HepG2 (cell line): ENCODE results near the gene USP2. TPM values are rescaled to one million over a fixed set of nuclear protein-coding genes. Genes with fewer than 3 reads are reported as not detected.

ENCODE experiments used
- ATAC-seq: fragments of 200-7000 bp; cut with Tn5 transposase; 3 replicates; pipeline ENCODE4 v1.9.1; 2020; ENCODE audit warnings: mild to moderate bottlenecking, moderate library complexity
- BruUV-seq: library from RNA; stranded (reverse); fragments of 400-500 nt; replicated peaks from 2 replicates; lab custom pipeline; 2021; lab: Mats Ljungman, UMichigan
- CTCF ChIA-PET: fragments of 300-600 bp; formaldehyde crosslinking; extraction: SDS; loops from one replicate; lab custom pipeline; 2021; ENCODE audit warnings: low total read pairs, inconsistent platforms, low intra/inter-chr PET ratio; lab: Yijun Ruan, JAX
- POLR2A ChIA-PET: fragments of 350-600 bp; sonication (Branson Sonifier 250); formaldehyde crosslinking; loops from one replicate; lab custom pipeline; 2020; ENCODE audit warnings: antibody characterized with exemption, inconsistent platforms; lab: Yijun Ruan, JAX
- DNase-seq: peaks from one replicate; pipeline ENCODE4 v3.0.0-alpha.2; 2015; ENCODE audit warnings: low spot score
- FAIRE-seq: peaks from 3 replicates; lab custom pipeline; 2011; peaks lifted over from hg19 to GRCh38; lab: Jason Lieb, UNC
- H2AFZ ChIP-seq: one replicate; pipeline ENCODE4 v1.6.1; 2011; ENCODE audit warnings: low read length, inconsistent platforms
- H3K27ac ChIP-seq: fragments of 300-600 bp; 3 replicates; pipeline ENCODE4 v1.8.0; 2011; ENCODE audit warnings: mixed run types, mild to moderate bottlenecking, mixed read lengths, low read length, inconsistent platforms; ENCODE audit not compliant: insufficient read depth; ENCODE audit errors: extremely low read length
- H3K27me3 ChIP-seq, 2 experiments: fragments of 200-600 bp in 1 of 2; 2 replicates in 1 of 2; 3 replicates in 1 of 2; pipeline versions ENCODE4 v1.6.0 to v1.8.0; 2011; ENCODE audit warnings: low read length in 2 of 2, mild to moderate bottlenecking in 2 of 2, moderate library complexity in 2 of 2, inconsistent platforms in 1 of 2; ENCODE audit not compliant: insufficient read depth in 2 of 2, control insufficient read depth in 1 of 2
- H3K36me3 ChIP-seq, 2 experiments: fragments of 200-600 bp in 1 of 2; replicated peaks in 1 of 2; 2 replicates in 1 of 2; 3 replicates in 1 of 2; pipeline versions ENCODE4 v1.5.1 to v1.8.0; 2011; ENCODE audit warnings: low read length in 2 of 2, inconsistent platforms in 1 of 2; ENCODE audit not compliant: insufficient read depth in 2 of 2, control insufficient read depth in 1 of 2
- H3K4me1 ChIP-seq: 2 replicates; pipeline ENCODE4 v1.5.1; 2012; ENCODE audit warnings: low read length, inconsistent platforms; ENCODE audit not compliant: insufficient read depth
- H3K4me2 ChIP-seq: 2 replicates; pipeline ENCODE4 v1.6.0; 2011; ENCODE audit warnings: low read depth, low read length, inconsistent platforms
- H3K4me3 ChIP-seq, 3 experiments: fragments of 200-600 bp in 1 of 3; sonication (generic), shearing (Covaris generic) in 1 of 3; replicated peaks in 1 of 3; 2 replicates each; pipeline ENCODE4 v1.5.1; 2011 to 2016; ENCODE audit warnings: low read length in 3 of 3, inconsistent platforms in 2 of 3, low read depth in 2 of 3, mild to moderate bottlenecking in 2 of 3, control low read depth in 1 of 3, mixed read lengths in 1 of 3; ENCODE audit not compliant: insufficient read depth in 1 of 3
- H3K79me2 ChIP-seq: one replicate; pipeline ENCODE4 v1.6.1; 2011; ENCODE audit warnings: low read length, inconsistent platforms; ENCODE audit not compliant: insufficient read depth
- H3K9ac ChIP-seq: 2 replicates; pipeline ENCODE4 v1.6.0; 2011; ENCODE audit warnings: mild to moderate bottlenecking, low read depth, low read length, inconsistent platforms; ENCODE audit not compliant: insufficient read depth
- H3K9me3 ChIP-seq: 2 replicates; pipeline ENCODE4 v1.5.1; 2012; ENCODE audit warnings: mild to moderate bottlenecking, low read length
- H4K20me1 ChIP-seq: 2 replicates; pipeline ENCODE4 v1.6.0; 2011; ENCODE audit warnings: inconsistent platforms, mild to moderate bottlenecking, low read length, moderate library complexity; ENCODE audit not compliant: insufficient read depth
- HNRNPL ChIP-seq: fragments of 200-400 bp; formaldehyde crosslinking; IDR thresholded peaks from 2 replicates; pipeline ENCODE4 v1.6.1; 2017; ENCODE audit warnings: mild to moderate bottlenecking, low read depth, low read length
- PCBP1 ChIP-seq: fragments of 200-400 bp; formaldehyde crosslinking; IDR thresholded peaks from 2 replicates; pipeline ENCODE4 v1.6.1; 2017; ENCODE audit warnings: mild to moderate bottlenecking, low read depth, low read length, borderline replicate concordance
- ZFX ChIP-seq: sonication (generic); formaldehyde crosslinking; IDR thresholded peaks from 2 replicates; pipeline ENCODE4 v1.4.0; 2020; ENCODE audit warnings: mild to moderate bottlenecking, low read depth, missing genetic modification reagents, moderate library complexity
- ZNF263 ChIP-seq: sonication (generic); formaldehyde crosslinking; IDR thresholded peaks from 2 replicates; pipeline ENCODE4 v1.4.0; 2020; ENCODE audit warnings: missing genetic modification reagents
- ZNF350 ChIP-seq: sonication (generic); formaldehyde crosslinking; IDR thresholded peaks from 2 replicates; pipeline ENCODE4 v1.4.0; 2020; ENCODE audit warnings: mild to moderate bottlenecking, low read depth, missing genetic modification reagents, borderline replicate concordance
- ZNF362 ChIP-seq: sonication (generic); formaldehyde crosslinking; IDR thresholded peaks from 2 replicates; pipeline ENCODE4 v1.4.0; 2020; ENCODE audit warnings: missing genetic modification reagents, mild to moderate bottlenecking, borderline replicate concordance
- WGBS: methylation state at CpG from one replicate; pipeline ENCODE4 v1.1.6; 2017; ENCODE audit warnings: low lambda C conversion rate; 5-methylcytosine and 5-hydroxymethylcytosine counted together
- in situ Hi-C: cut with HindIII; loops from 2 replicates; pipeline ENCODE4 v1.10.0; 2017; ENCODE audit warnings: low pct_unique_long_range_greater_than_20kb; ENCODE audit not compliant: extremely low pct_ligation_motif_present
- intact Hi-C: fragments of 100-400 bp; cut with micrococcal nuclease; formaldehyde crosslinking; loops from one replicate; pipeline ENCODE4 v1.10.0; 2022; ENCODE audit not compliant: unreplicated experiment
- polyA plus RNA-seq, 8 experiments: library from polyadenylated mRNA; depleted of rRNA in 3 of 8; stranded (reverse) in 7 of 8; unstranded in 1 of 8; fragments of >200 nt; fragmentation: Illumina TruSeq in 4 of 8; extraction: Trizol in 4 of 8; gene quantifications; 2 replicates each; pipeline versions ENCODE4 v1.2.1 to v1.2.3, GENCODE V29; 2011 to 2016; ENCODE audit warnings: low read depth in 4 of 8, missing spikeins in 1 of 8, mixed read lengths in 1 of 8; ENCODE audit not compliant: insufficient read depth in 1 of 8
- total RNA-seq, 5 experiments: library from RNA; depleted of rRNA; stranded (reverse); fragments of >200 nt; fragmentation: Illumina TruSeq; extraction: Trizol; gene quantifications; 2 replicates each; pipeline ENCODE4 v1.2.3, GENCODE V29; 2016; ENCODE audit warnings: low read depth in 1 of 5

The USP2 gene
- total and polyA plus RNA-seq, 2 of the 13 experiments (the other 11 are each of a cell fraction or from before 2014, with no cell fraction given), result 2.5 to 6.0 TPM

DNA sequence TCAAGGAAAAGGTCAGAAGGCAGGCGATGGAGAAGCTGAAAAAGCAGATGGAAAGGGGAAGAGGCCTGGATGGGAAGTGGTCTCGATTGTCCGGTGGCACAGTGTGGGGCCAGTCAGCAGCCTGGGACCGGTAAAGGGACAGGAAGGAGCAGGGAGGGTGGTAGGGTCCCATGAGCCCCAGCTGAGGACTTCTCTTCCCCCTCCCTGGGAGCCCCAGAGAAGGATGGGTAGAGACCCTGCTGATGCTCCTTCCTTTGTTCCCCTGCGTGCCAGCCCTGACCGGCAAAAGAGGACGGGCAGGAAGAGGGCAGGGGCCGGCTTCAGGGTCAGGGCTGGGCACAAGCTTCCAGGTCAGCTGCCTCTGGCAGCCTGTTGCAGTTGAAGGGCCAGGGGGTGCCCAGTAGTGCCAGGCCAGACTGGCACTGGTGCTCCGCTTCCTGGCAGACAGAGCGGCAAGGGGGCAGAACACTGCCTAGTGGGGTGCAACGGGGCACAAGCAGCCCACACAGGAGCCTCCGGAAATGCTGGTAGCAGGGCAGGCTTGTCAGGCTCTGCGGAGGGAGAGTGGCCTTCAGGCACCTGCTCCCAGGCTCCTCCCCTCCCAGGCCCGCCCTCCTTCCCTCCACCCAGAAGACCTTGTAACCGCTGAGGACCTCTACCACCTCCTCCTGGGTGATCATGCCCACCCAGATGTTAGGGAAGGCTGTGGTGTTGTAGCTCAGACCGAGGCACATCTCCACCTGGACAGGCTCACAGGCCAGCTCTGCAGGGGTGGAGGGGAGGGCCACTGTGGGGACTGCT is 40.1 kb downstream of the USP2 start:
- peak overlapping the region in 2 of 3 experiments; percentile 57 to 79; a peak in 2 of 6 replicates for H3K4me3 ChIP-seq
- H3K27me3 ChIP-seq, result peaks cover 2 to 56% of the 10 kb centered on the region in 2 experiments; a peak in 4 of 5 replicates
- ChIA-PET CTCF (interaction anchor here (1.6 kb wide), 1 partner anchor 32 kb away, joined by 12 read pairs; no protein-coding TSS in a partner anchor), POLR2A (interaction anchor here (0.7 to 3.2 kb wide), 5 partner anchors 28 to 220 kb away, joined by 3 to 31 read pairs (median 5); partner anchors contain the start of genes HINFP and USP2)
- ATAC-seq (peak; percentile 14), FAIRE-seq (no peak), DNase-seq (no peak)
- H2AFZ ChIP-seq, result no peak overlapping the region
- no TSS peak for BruUV-seq
- H3K79me2 ChIP-seq, result peaks cover 5% of the 10 kb centered on the region
- intact Hi-C loops, result no loop called here
- peaks cover 5 to 8% of the 10 kb centered on the region in 2 experiments; a peak in 4 of 5 replicates for H3K36me3 ChIP-seq
- H3K27ac ChIP-seq, result no peak overlapping the region
- H3K9ac ChIP-seq, result no peak overlapping the region
- peaks cover 4% of the 10 kb centered on the region; the same call in 1 of the 2 replicates for H4K20me1 ChIP-seq
- peak overlapping the region; percentile 84 for H3K4me2 ChIP-seq
- no peaks in the 10 kb centered on the region for H3K9me3 ChIP-seq
- peaks cover 38% of the 10 kb centered on the region for H3K4me1 ChIP-seq
- 29% methylated on average over 8 of the region's 16 CpGs for WGBS
- TF ChIP-seq PCBP1 (0 out of 2 replicates have a peak, but pooled peaks have one; percentile 44), ZFX (CRISPR knock-in tag) (0 out of 2 replicates have a peak, but pooled peaks have one; percentile 4), HNRNPL (peak; percentile 93), ZNF263 (CRISPR knock-in tag) (0 out of 2 replicates have a peak, but pooled peaks have one; percentile 19), ZNF362 (CRISPR knock-in tag) (no peak), ZNF350 (CRISPR knock-in tag) (0 out of 2 replicates have a peak, but pooled peaks have one; percentile 38)
- in situ Hi-C loops, result no loop called here
